ENCODE measurements around the gene OR2M3. TPM values are rescaled to one million over a fixed set of nuclear protein-coding genes. Genes with fewer than 3 reads are reported as not detected.

OR2M3 gene, protein sequence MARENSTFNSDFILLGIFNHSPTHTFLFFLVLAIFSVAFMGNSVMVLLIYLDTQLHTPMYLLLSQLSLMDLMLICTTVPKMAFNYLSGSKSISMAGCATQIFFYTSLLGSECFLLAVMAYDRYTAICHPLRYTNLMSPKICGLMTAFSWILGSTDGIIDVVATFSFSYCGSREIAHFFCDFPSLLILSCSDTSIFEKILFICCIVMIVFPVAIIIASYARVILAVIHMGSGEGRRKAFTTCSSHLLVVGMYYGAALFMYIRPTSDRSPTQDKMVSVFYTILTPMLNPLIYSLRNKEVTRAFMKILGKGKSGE
- total RNA-seq (not detected), polyA plus RNA-seq (under 1 TPM in 1 of 2 donors, not detected in 1; under 0.01 TPM)

- WGBS, 2 donors, result 26 to 37% methylated on average over 4 of the region's 4 CpGs
Measured at GRCh38 chr1:248196965-248197364, at the start of gene OR2M3. OR2M3 (plus strand) TSS chr1:248197265; CDS start chr1:248203068, 5,803 bp downstream.

GRCh38 chr1:248152056-248152827, 44.8 kb upstream of the OR2M3 start:
- Histone ChIP-seq H3K27ac (no peak overlapping the region), H3K27me3 (no peaks in the 10 kb centered on the region), H3K4me1 (no peaks in the 10 kb centered on the region), H3K9me3 (no peaks in the 10 kb centered on the region), H3K36me3 (no peaks in the 10 kb centered on the region), H3K4me3 (no peak overlapping the region)
- TF ChIP-seq CTCF (IDR thresholded peaks at IDR 0.05), result no peak
- WGBS, 2 donors, result 68 to 75% methylated on average over 6 of the region's 6 CpGs
- peak in 1 of 6 donors; percentile 7 for DNase-seq
- no peak for FAIRE-seq
- intact Hi-C loops (cut with DNase I), result no loop called here
- ATAC-seq, result no peak

More at GRCh38 chr1:248196965-248197364, at the start of gene OR2M3:
- H3K36me3 ChIP-seq, result no peaks in the 10 kb centered on the region
- no peaks in the 10 kb centered on the region for H3K27me3 ChIP-seq
- no peaks in the 10 kb centered on the region for H3K4me1 ChIP-seq
- no peak for TF ChIP-seq CTCF (IDR thresholded peaks at IDR 0.05)
- no peak for ATAC-seq
- no peak within 1 kb of the TSS for H3K4me3 ChIP-seq
- H3K9me3 ChIP-seq, result no peaks in the 10 kb centered on the region
- no peak for DNase-seq
- FAIRE-seq, result no peak
- intact Hi-C loops (cut with DNase I), result no loop called here
- no peak within 1 kb of the TSS for H3K27ac ChIP-seq

DNA sequence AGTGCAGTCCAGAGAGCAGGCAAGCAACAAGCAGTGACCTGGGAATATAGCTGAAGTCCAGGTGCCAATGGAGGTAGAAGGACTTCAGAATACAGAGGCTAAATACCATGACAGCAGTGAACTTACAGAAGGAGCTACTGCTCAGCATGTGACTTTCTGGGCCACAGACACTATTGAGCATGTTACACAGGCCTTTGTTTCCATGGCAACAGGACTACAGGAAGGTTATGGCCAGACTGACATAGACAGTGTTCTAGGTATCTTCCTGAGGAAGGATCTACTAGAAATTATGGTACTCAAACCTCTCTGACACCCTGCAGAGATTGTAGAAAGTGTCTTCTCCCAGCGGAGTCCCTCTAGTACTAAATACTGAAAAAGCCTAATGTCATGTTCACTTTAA, 41.1 kb upstream of the OR2M3 start:
- FAIRE-seq (no peak), DNase-seq (no peak), ATAC-seq (no peak)
- no peaks in the 10 kb centered on the region for H3K27me3 ChIP-seq
- H3K36me3 ChIP-seq, result no peaks in the 10 kb centered on the region
- intact Hi-C loops (cut with DNase I), result no loop called here
- no peaks in the 10 kb centered on the region for H3K9me3 ChIP-seq
- no peak overlapping the region for H3K4me3 ChIP-seq
- TF ChIP-seq CTCF (IDR thresholded peaks at IDR 0.05), result no peak
- WGBS, 2 donors, result 32 to 85% methylated on average over 1 of the region's 1 CpG
- H3K4me1 ChIP-seq, result no peaks in the 10 kb centered on the region
- no peak overlapping the region for H3K27ac ChIP-seq

- Histone ChIP-seq H3K27ac (no peak overlapping the region), H3K4me3 (no peak overlapping the region), H3K36me3 (no peaks in the 10 kb centered on the region), H3K27me3 (no peaks in the 10 kb centered on the region), H3K4me1 (no peaks in the 10 kb centered on the region), H3K9me3 (no peaks in the 10 kb centered on the region)
- DNase-seq (no peak), FAIRE-seq (no peak), ATAC-seq (no peak)
- intact Hi-C loops (cut with DNase I), result no loop called here
- 54 to 70% methylated on average over 4 of the region's 4 CpGs for WGBS, 2 donors
- TF ChIP-seq CTCF (IDR thresholded peaks at IDR 0.05), result no peak
Measured at GRCh38 chr1:248158758-248159157, 38.3 kb upstream of the OR2M3 start.

DNA sequence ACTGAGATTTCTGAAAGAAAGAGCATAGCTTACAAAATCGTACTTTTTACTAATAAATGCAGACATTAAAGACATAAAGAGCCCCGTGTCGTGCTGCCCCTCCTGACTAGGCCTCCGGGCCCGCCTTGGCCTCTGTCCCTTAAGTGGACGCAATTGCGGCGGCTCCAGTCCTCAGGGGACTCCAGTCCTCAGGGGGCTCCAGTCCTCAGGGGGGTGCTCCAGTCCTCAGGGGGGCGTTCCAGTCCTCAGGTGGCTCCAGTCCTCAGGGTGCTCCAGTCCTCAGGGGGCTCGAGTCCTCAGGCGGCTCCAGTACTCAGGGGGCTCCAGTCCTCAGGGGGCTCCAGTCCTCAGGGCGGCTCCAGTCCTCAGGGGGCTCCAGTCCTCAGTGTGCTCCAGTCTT, 33.0 kb upstream of the OR2M3 start:
- Histone ChIP-seq H3K4me1 (no peaks in the 10 kb centered on the region), H3K9me3 (no peaks in the 10 kb centered on the region), H3K36me3 (no peaks in the 10 kb centered on the region), H3K4me3 (no peak overlapping the region), H3K27me3 (no peaks in the 10 kb centered on the region), H3K27ac (no peak overlapping the region)
- WGBS, 2 donors, result 71 to 80% methylated on average over 12 of the region's 12 CpGs
- no peak for TF ChIP-seq CTCF (IDR thresholded peaks at IDR 0.05)
- DNase-seq (peak in 2 of 6 donors; percentile 8 to 32), ATAC-seq (no peak), FAIRE-seq (no peak)
- intact Hi-C loops (cut with DNase I), result no loop called here

Measured in pancreas (tissue), 10 donors.